ENCODE results near the gene ITPKC. TPM values are rescaled to one million over a fixed set of nuclear protein-coding genes. Genes with fewer than 3 reads are reported as not detected.

Gene ITPKC
- total and polyA plus RNA-seq, 9 of the 15 experiments (the other 6 are each of a cell fraction or from before 2014, with no cell fraction given): 0.08 to 9.3 (median 5.8) TPM

GRCh38 chr19:40750058-40750873, 33.4 kb downstream of the ITPKC start, which contains the start of gene ACTMAP (continued):
- 0 out of 2 replicates have a peak, but pooled peaks have one; percentile 52 for TF ChIP-seq AFF4 (CRISPR knock-in tag; IDR thresholded peaks at IDR 0.05)
- TF ChIP-seq ETV5 (CRISPR knock-in tag; IDR thresholded peaks at IDR 0.05; ENCODE audit: low read depth): 0 out of 2 replicates have a peak, but pooled peaks have one; percentile 63
- no peak for TF ChIP-seq ZNF354B (CRISPR knock-in tag; IDR thresholded peaks at IDR 0.05)
- TF ChIP-seq ZC3H8 (IDR thresholded peaks at IDR 0.05): no peak
- no peak for TF ChIP-seq THAP12 (CRISPR knock-in tag; IDR thresholded peaks at IDR 0.05)
- peak; percentile 64 for TF ChIP-seq THRB (CRISPR knock-in tag; conservative IDR thresholded peaks at IDR 0.05)
- no peak for TF ChIP-seq MCM2 (IDR thresholded peaks at IDR 0.05; ENCODE audit: low read depth)
- 0 out of 2 replicates have a peak, but pooled peaks have one; percentile 61 for TF ChIP-seq BACH1 (tag; IDR thresholded peaks at IDR 0.05)
- TF ChIP-seq DEAF1 (CRISPR knock-in tag; IDR thresholded peaks at IDR 0.05): no peak
- no peak for TF ChIP-seq PPARD (CRISPR knock-in tag; IDR thresholded peaks at IDR 0.05)
- TF ChIP-seq NFE2 (IDR thresholded peaks at IDR 0.05; ENCODE audit: low read depth): no peak
- peak; percentile 86 for TF ChIP-seq CHD1 (IDR thresholded peaks at IDR 0.05; ENCODE audit: low read length)
- peak; percentile 97 for TF ChIP-seq MBD2 (IDR thresholded peaks at IDR 0.05; ENCODE audit: borderline replicate concordance, low read depth)
- TF ChIP-seq ADNP (tag; IDR thresholded peaks at IDR 0.05): no peak
- TF ChIP-seq E2F6 (IDR thresholded peaks at IDR 0.05; ENCODE audit: borderline replicate concordance in 1 of 2, extremely low read depth in 1 of 2, insufficient read depth in 1 of 2, insufficient read length in 1 of 2, low read depth in 1 of 2, low read length in 1 of 2, poor library complexity in 1 of 2, severe bottlenecking in 1 of 2): peak; percentile 96 to 98
- no peak for TF ChIP-seq ZNF695 (CRISPR knock-in tag; IDR thresholded peaks at IDR 0.05)
- TF ChIP-seq FOXK2 (conservative IDR thresholded peaks at IDR 0.05 in 1 of 2, IDR thresholded peaks at IDR 0.05 in 1 of 2; ENCODE audit: low read depth in 2 of 2): peak; percentile 54 to 97
